ENCODE measurements around the gene CRISPLD2.
"Not testable (repeated sequence)": the region's sequence is repeated elsewhere in the genome, so short reads cannot be mapped to it uniquely, and the experiment has no call there.

CRISPLD2 gene

DNA sequence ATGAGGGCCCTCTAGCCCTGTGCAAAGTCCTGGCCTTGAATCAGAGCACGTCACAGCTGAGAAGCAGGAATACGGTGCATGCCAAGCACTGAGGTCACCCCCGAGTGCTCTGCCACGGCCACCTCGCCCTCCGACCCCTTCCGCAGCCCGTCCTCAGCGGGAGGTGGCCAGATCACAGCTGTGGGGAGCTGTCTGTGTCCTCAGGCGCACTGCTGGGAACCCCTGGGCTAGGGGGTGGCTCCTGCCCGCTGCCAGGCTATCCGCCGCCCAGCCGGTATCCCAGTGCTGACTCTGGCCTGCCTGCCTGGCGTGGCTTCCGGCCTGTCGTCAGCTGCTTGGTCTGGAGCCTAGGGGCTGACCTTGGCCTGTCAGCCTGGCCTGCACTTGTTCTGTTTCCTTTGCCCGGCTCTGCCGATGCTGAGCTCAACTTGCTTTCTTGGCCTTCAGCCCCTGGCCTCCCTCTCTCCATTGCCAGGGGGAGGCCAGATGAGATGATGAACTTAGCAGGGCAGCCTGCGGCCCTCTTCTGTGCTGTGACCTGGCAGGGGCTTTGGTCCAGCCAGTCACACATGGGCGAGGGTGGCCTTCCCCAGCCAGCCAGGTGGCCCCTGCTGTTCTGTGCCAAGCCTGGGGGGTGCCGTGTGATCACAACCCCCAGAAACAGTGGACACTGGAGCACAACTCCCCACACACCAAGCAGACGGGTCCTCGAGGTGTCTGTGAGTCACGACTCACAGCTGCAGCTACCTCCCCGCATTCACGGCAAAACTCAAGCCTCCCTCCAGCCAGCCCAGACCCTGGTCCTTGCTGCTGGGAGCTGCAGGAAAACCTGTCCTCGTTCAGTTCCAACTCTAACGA, 114.2 kb downstream of the CRISPLD2 start:
- FAIRE-seq, result no peak

DNA sequence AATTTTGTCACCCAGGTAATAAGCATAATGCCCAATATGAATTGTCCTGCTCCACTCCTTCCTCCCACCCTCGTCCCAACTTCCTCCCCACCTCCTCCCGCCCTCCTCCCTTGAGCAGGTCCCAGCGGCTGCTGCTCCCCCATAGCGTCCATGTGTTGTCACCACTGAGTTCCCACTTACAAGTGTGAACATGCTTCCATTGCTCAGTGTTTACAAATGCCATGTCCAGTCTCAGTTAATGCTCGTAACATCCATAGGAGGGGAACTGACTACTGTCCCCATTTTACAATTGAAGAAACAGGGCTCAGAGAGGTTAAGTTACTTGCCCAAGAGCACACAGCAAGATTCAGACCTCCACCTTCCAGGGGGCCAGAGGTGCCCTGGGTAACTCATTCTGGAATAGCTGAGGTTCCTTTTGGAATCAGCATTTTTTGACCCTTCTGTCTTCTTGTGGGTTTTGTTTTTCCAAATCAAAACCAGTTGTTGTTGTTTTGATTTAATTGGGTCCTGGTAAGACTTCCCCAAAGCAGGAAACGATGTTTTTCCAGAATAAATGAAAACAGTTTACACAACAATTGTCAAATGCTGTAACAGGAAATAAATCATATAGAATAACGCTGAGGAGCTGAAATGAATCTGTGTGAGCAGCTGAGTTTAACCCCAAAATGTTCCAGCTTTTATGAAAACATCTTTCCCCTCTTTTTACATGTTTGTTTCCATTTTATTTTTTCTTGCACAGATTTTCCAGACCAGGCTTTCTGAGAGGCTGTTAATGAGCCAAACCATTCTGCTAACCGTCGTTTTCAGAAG, 117.6 kb downstream of the CRISPLD2 start:
- no peak for FAIRE-seq

DNA sequence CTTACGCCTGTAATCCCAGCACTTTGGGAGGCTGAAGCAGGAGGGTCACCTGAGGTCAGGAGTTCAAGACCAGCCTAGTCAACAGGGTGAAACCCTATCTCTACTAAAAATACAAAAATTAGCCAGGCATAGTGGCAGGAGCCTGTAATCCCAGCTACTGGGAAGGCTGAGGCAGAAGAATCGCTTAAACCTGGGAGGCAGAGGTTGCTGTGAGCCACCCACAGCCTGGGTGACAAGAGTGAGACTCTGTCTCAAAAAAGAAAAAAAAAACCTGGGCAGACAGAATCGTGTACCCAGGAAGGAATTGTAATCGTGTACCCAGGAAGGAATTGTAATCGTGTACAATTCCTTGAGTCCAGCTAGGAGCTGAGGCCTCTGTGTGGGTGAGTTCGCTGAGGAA, 118.8 kb downstream of the CRISPLD2 start:
- not testable (repeated sequence) for FAIRE-seq

DNA sequence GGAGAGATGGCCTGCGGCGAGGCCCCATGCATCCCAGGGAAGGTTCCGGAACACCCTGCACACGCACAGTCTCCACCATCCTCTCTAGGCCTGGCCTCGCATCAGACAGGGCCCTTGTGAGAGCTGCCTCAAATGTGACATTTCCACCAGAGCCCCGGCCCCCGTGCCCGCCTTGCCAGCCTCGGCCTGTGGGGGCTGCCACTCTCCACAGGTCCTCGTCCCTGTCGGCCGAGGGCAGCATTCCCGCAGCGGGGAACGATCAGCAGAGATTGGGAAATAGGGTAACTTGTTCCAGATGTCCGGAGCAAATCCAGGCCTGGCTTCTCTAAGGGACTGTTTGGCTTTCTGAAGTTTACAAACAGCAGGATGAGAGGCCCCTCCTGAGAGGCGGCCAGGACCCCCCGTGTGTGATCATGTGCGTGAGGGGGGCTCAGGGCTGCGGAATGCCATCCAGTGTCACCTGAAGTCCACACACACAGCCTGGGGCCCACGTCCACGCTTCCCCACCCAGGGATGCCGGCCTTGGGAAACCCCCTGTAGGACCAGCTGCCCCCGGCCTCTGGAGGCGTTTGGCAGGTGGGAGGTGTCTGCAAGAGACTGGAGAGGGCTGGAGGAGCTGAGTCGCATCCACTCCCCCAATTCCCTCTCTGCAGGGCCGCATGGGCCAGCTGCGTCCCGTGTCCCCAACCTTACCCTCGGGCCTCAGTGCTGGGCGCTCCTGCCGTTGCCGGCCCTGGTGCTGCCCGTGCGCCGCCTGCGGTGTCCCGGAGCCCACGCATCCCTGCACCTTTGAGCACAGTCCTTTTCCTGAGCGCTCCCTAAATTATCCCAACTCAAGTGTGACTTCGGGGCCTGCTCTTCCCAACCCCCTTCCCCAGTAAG, 121.1 kb downstream of the CRISPLD2 start:
- no peak for FAIRE-seq

DNA sequence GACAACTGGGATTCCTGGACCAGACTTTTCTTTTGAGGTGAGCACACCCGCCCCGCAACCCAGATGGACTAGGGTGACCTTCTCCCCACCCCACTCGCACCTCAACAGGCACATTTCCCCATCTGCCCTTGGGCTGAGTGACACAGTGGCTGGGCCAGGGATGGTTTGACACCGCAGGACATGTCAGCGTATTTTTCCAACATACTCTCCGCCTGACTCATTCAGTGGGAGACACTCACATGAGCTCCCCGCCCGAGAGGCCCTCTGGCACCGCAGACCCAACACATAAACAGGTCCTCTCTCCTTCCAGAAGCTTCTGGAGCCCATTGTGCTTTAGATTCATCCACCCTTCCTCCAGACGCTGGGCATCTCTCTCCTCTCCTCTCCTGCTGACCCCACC, 122.1 kb downstream of the CRISPLD2 start:
- FAIRE-seq, result no peak

DNA sequence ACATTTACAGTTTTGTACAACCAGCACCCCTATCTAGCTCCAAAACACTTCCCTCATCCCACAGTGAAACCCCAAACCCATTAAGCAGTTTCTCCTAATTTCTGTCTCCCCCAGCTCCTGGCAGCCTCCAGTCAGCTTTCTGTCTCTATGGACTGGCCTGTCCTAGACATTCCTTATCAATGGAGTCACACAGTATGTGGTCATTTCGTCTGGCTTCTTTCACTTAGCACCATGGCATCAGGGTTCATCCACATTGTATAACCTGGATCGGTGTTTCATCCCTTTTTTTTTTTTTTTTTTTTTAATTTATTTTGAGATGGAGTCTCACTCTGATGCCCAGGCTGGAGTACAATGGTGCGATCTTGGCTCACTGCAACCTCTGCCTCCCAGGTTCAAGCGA, 123.0 kb downstream of the CRISPLD2 start:
- no peak for FAIRE-seq

DNA sequence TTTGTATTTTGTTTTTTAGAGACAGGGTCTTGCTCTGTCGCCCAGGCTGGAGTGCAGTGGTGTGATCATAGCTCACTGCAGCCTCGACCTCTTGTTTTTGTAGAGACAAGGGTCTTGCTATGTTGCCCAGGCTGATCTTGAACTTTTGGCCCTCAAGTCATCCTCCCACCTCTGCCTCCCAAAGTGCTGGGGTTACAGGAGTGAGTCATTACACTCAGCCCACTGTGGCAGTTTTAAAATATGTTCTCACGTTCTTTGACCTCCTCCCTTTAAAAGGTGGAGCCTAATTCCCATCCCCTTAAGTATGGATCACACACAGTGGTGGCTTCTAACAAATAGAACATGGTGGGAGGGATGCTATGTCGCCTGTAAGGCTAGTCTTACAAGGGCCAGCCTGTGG, 123.8 kb downstream of the CRISPLD2 start:
- FAIRE-seq, result no peak

DNA sequence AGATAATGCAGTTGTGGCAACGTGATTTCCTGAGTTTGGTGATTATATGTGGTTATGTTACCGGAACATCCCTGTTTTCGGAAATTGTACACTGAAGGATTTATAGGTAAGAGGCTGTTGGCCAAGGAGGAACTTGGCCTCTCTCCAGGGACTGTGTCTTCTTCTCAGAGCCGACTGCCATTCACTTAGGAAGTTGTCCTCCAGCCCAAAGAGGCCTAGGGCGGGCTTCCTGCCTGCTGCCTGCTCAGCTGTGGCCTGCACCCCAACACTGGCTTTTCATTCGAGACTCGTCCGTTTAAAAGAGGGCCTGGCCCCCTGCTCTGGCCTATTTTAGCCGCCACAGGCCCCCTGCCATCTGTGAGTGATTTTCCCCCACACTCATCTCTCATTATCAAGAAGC, 127.2 kb downstream of the CRISPLD2 start:
- FAIRE-seq, result no peak

DNA sequence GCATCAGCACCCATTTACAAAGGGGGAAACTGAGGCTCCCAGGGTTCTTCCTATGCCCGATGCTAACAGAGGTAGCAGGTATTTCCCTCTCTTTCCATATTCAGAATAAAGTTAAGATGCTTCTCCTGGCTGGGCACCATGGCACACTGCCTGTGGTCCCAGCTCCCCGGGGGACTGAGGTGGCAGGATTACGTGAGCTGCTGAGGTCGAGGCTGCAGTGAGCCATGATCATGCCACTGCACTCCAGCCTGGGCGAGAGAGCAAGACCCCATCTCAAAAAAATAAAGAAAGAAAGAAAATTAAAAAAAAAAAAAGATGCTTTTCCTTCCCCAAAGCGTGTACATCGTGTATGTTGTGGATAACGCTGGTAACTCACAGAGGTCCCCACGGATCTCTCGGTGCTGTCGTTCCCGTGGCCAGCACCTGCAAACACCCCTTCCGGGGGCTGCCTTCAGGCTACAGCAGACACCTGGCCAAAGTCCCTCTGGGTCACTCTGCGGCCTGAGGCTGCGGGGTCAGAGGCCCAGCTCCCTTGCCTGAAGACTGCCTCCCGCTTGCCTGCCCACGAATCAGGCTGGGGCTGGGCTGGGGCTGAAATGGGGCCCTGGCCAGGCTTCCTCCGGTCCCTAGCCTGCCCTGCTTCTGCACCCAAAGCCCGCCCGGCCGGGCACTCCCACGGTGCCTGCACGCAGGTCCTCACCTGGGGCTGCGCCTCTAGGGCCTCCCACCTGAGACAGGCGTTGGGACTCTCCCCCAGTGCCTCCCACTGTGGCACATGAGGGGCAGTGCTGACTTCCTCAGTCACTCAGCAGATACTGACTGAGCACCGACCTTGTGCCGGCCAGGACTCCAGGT, 128.4 kb downstream of the CRISPLD2 start:
- FAIRE-seq, result no peak

DNA sequence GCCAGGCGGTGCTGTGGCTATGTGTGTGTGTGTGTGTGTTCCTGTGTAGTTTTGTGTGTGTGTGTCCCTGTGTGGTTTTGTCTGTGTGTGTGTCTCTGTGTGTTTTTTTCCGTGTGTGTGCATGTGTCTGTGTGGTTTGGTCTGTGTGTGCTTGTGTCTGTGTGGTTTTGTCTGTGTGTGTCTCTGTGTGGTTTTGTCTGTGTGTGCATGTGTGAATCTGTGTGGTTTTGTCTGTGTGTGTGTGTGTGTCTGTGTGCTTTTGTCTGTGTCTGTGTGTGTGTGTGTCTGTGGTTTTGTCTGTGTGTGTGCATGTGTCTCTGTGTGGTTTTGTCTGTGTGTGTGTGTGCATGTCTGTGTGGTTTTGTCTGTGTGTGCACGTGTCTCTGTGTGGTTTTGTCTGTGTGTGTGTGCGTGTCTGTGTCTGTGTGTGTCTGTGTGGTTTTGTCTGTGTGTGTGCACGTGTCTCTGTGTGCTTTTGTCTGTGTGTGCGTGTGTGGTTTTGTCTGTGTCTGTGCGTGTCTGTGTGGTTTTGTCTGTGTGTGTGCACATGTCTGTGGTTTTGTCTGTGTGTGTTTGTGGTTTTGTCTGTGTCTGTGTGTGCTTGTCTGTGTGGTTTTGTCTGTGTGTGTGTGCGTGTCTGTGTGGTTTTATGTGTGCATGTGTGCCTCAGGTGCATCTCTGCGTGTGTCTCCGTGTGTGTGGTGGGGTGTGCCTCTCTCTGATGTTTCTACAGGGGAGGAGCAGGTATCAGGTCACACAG, 129.2 kb downstream of the CRISPLD2 start:
- FAIRE-seq, result no peak

DNA sequence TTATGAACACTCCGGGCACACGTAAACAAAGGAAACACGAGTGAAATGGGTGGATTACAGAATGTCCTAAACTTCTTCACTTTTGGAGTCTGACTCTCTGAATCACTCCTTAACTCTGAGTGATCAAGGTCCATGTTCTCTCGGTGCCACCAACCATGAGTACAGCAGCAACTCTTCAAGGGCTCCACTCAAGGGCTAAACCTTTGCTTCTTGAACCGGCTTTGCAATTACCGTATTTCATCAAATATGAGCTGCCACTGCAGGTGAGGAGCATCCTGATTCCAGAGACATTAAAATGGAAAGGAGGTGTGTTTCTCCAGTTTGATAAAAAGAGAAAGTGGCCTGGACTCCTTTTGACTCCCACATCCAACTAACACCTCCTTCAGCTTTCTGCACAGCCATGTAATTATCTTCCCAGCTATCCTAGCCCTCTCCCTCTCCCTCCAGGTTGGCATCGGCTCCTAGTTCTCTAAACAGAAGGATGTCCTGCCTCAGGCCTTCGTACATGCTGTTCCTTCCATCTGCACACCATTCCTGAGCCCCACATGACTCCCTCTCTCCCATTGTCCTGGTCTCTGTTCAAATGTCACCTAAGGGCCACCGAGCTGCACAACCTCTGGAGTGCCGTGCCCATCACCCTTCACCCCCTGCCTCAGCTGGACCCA, 130.1 kb downstream of the CRISPLD2 start:
- no peak for FAIRE-seq

DNA sequence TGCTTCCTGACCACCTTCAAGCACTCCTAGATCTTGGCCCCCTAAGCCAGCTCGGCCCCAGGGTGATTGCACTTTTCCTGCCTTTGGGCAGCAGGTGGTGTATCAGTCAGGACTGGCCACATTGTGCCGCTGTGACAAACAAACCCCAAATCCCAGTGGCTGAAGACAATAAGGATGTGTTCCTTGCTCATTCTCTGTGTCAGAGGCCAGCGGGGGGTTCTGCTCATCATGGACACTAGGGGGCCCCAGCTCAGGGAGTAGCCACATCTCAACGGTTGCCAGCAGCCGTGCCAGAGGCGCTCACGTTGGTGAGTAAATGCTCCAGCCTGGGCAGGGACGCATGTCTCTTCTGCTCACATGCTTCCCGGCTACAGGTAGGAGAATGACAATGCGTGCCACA, 131.1 kb downstream of the CRISPLD2 start:
- FAIRE-seq, result no peak

DNA sequence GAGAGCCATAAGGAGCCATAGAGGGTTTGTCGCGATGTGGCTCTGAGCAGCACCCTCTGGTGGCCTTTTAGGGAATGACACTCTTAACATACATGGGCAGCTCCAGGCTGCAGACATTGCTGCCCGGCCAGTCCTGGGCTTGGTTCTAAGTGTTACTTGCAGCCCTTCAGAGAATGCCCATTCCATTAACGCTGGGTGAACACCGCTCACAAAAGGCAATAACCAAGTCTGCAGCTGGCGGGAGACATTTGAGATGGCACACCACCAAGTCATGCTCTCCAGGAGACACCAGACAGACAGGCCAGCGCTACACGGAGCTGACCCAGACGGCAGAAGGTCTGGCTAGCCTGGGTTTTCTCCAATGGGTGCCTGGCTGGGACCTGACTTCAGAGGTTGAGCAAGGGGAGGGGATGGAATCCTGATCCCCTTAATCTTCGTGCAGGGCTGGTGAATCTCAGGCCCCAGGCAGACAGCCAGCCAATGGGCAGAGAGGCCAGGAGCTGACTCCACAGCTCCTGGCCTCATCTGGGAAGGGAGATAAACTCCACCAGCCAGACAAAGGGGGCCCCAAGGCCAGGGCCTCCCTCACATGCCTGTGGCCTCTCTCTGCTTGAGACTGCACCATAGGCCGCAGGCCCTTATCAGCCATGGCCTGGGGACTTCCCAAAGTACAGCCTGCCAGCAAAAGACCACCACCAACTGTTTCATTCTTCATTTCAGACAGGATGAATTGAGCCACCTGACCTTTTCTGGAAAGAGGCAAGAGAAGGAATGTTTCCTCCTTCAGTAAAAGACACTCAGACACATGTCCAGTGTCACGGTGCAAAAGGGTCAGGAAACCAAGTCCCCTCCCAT, 132.8 kb downstream of the CRISPLD2 start:
- FAIRE-seq, result peak; percentile 70

DNA sequence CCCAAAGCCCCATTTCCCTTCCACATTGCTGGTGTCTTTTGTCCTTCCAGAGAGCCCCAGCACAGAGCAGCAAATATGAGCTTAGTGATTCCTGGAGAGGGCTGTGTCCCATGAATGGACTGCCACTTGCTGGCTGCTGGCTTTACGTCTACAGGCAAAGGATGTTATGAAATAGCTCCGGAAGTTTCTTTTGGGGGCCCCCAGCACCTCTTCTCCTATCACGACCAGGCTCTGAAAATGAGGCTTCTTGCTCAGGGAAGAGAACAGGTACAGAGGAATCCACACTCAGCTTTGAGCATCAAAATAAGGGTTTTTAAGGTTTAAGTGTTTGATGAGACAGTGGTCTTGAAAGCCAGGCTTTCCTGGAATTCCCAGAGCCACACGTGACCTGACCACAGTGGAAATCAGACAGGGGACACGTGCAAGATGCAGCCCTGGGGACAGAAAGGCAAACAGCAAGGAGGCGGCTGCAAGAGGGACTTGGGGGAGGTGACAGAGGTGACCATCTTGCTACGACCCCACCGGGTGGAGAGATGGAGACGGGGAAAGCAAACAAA, 133.5 kb downstream of the CRISPLD2 start:
- FAIRE-seq, result no peak

DNA sequence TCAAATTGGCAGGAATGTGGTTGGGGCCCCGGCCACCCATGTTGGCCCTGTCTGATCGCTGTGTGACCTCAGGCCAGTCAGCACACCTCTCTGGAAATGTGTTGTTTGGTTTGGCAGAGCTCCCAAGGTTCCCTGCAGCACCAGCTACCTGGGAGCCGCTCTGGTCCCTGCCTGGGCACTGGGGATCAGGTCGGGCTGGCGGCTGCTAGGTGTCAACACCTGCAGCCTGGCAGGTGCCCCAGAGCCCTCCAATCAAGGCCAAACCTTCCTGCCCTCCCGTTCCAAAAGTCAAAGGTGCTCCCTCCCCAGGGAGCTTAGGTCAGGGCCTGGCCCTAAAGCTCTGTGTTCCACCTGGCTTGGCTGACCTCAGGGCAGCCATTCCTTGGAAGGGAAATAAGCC, 135.6 kb downstream of the CRISPLD2 start:
- no peak for FAIRE-seq

DNA sequence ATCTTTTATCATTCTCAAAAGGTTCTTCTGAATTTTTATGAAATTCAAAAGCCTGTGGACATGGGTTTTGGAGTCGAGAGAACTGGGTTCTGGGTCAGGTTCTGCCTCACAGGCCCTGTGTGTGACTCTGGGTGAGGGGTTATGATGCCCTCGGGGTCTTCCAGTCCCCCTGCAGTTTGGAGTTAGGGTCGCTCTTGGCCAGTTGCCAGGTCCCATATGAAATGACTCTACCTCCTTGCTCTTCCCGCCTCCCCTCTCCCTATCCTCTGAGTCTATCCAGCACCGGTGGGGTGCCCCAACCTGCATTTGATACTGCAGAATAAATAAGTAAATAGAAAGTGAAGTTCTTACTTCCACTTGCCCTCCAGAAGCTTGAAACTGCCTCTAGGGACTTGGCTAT, 137.4 kb downstream of the CRISPLD2 start:
- FAIRE-seq, result no peak

DNA sequence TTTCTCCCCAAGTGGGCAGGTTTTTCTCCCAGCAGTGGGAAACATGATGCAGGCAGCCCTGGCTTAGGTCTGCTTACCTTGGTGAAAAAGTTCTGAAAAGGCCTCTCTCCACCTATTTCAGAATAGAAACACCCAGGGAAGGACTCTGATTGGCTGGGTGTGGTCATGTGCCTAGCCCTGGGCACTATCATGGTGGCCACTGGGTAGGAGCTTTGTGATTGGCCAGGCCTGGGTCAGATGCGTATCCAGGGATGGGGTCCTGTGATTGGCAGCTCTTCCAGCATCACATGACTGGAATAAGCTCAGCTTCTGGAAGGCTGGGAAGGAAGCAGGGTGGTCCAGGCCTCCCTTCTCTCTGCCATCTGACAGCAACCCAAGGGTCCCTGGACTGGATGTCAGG, 138.0 kb downstream of the CRISPLD2 start:
- no peak for FAIRE-seq

All from A204.1 (cell line).